Thyroid gland (tissue), 4 donors: ENCODE data around the gene LAMB3.

Experiments
- POLR2A ChIP-seq, 2 donors: fragments of 450-650 bp; IDR thresholded peaks; one replicate each; pipeline ENCODE4 v1.6.1; 2017; ENCODE audit warnings: antibody characterized with exemption in 2 of 2, mild to moderate bottlenecking in 2 of 2, moderate library complexity in 1 of 2
- TF ChIP-seq, protein P1 (sequence below), 6 experiments: fragments of 200-600 bp in 3 of 6; fragments of 450-650 bp in 3 of 6; sonication (generic) in 3 of 6; IDR thresholded peaks; one replicate each; pipeline ENCODE4 v1.5.1; 2016 to 2019; ENCODE audit warnings: antibody characterized with exemption in 6 of 6, mild to moderate bottlenecking in 2 of 6, inconsistent platforms in 1 of 6, moderate library complexity in 1 of 6

DNA sequence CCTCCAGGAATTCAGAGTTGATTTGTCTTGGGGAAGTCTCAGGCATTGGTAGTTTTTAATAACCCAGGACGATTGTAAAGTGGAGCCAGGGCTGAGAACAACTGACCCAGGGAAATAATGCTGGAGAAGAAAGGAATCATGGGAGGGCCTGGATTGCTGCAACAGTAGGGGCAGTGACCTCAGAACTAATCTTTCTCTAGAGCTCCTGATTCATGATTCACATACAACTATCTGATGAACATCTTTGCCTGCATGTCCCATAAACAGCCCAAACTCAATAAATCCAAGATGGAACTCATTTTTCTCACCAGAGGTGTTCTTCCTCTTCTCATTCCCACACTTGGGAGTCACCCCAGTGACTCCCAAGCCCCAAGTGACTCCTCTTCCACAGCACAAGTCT lies 14.9 kb upstream of the LAMB3 start:
- TF ChIP-seq, protein P1, sequence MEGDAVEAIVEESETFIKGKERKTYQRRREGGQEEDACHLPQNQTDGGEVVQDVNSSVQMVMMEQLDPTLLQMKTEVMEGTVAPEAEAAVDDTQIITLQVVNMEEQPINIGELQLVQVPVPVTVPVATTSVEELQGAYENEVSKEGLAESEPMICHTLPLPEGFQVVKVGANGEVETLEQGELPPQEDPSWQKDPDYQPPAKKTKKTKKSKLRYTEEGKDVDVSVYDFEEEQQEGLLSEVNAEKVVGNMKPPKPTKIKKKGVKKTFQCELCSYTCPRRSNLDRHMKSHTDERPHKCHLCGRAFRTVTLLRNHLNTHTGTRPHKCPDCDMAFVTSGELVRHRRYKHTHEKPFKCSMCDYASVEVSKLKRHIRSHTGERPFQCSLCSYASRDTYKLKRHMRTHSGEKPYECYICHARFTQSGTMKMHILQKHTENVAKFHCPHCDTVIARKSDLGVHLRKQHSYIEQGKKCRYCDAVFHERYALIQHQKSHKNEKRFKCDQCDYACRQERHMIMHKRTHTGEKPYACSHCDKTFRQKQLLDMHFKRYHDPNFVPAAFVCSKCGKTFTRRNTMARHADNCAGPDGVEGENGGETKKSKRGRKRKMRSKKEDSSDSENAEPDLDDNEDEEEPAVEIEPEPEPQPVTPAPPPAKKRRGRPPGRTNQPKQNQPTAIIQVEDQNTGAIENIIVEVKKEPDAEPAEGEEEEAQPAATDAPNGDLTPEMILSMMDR (IDR thresholded peaks at IDR 0.05) = no peak
- no peak for TF ChIP-seq POLR2A (IDR thresholded peaks at IDR 0.05)
